Endometrium (tissue), 2 donors: Measurements from ENCODE around the gene ATF7IP.

Source experiments
- FAIRE-seq: peaks from 2 replicates; lab custom pipeline; 2012; peaks lifted over from hg19 to GRCh38; lab: Jason Lieb, UNC
- donor health status: control.
- donor health status: control.

The ATF7IP gene

GRCh38 chr12:14410841-14411569, 45.5 kb downstream of the ATF7IP start:
- no peak for FAIRE-seq

- FAIRE-seq = peak; percentile 69
Observed at GRCh38 chr12:14416658-14417057, 51.2 kb downstream of the ATF7IP start.

GRCh38 chr12:14417715-14418114, 52.2 kb downstream of the ATF7IP start:
- FAIRE-seq = peak; percentile 15

- FAIRE-seq = peak; percentile 77
Observed at GRCh38 chr12:14418451-14418890, 53.0 kb downstream of the ATF7IP start.

GRCh38 chr12:14422516-14423230, 57.2 kb downstream of the ATF7IP start:
- no peak for FAIRE-seq

- no peak for FAIRE-seq
Observed at GRCh38 chr12:14424545-14424944, 59.1 kb downstream of the ATF7IP start.

GRCh38 chr12:14426792-14427191, 61.3 kb downstream of the ATF7IP start:
- FAIRE-seq = no peak

- no peak for FAIRE-seq
Observed at GRCh38 chr12:14427929-14428328, 62.4 kb downstream of the ATF7IP start.

GRCh38 chr12:14430394-14430986, 65.0 kb downstream of the ATF7IP start:
- FAIRE-seq = no peak

- FAIRE-seq = no peak
Observed at GRCh38 chr12:14431975-14432374, 66.5 kb downstream of the ATF7IP start.

GRCh38 chr12:14435627-14436026, 70.1 kb downstream of the ATF7IP start:
- no peak for FAIRE-seq

- no peak for FAIRE-seq
Observed at GRCh38 chr12:14442221-14442881, 76.9 kb downstream of the ATF7IP start.

GRCh38 chr12:14443531-14443930, 78.0 kb downstream of the ATF7IP start:
- peak; percentile 12 for FAIRE-seq

- FAIRE-seq = no peak
Observed at GRCh38 chr12:14450479-14450878, 85.0 kb downstream of the ATF7IP start.

GRCh38 chr12:14452336-14452735, 86.9 kb downstream of the ATF7IP start:
- FAIRE-seq = no peak

GRCh38 chr12:14452865-14453264, 87.4 kb downstream of the ATF7IP start:
- FAIRE-seq = no peak

- FAIRE-seq = no peak
Observed at GRCh38 chr12:14454098-14454907, 88.8 kb downstream of the ATF7IP start.

- FAIRE-seq = no peak
Observed at GRCh38 chr12:14460212-14460841, 94.8 kb downstream of the ATF7IP start.

GRCh38 chr12:14471497-14471896, 106.0 kb downstream of the ATF7IP start:
- no peak for FAIRE-seq

GRCh38 chr12:14473707-14474287, 108.3 kb downstream of the ATF7IP start:
- FAIRE-seq = peak; percentile 23

GRCh38 chr12:14479004-14479403, 113.5 kb downstream of the ATF7IP start:
- FAIRE-seq = no peak
